Panc1 (cell line): ENCODE measurements around the gene DHRS4L2. TPM values are rescaled to one million over a fixed set of nuclear protein-coding genes. Genes with fewer than 3 reads are reported as not detected.
"Not testable (repeated sequence)": the region's sequence is repeated elsewhere in the genome, so short reads cannot be mapped to it uniquely, and the experiment has no call there.

Experiments used
- ATAC-seq: fragments of 200-7000 bp; cut with Tn5 transposase; 2 replicates; pipeline ENCODE4 v1.9.1; 2020; ENCODE audit warnings: mild to moderate bottlenecking, moderate library complexity
- BruUV-seq: library from RNA; stranded (reverse); fragments of 400-500 nt; replicated peaks from 2 replicates; lab custom pipeline; 2021; lab: Mats Ljungman, UMichigan
- CTCF ChIA-PET: fragments of 300-600 bp; sonication (Branson Sonifier 250); formaldehyde crosslinking; loops from one replicate; lab custom pipeline; 2022; ENCODE audit warnings: antibody characterized with exemption; lab: Charles Lee
- POLR2A ChIA-PET: fragments of 300-600 bp; sonication (Branson Sonifier 250); formaldehyde crosslinking; loops from one replicate; lab custom pipeline; 2022; ENCODE audit warnings: antibody characterized with exemption; lab: Charles Lee
- DNase-seq: peaks from one replicate; pipeline ENCODE4 v3.0.0-alpha.2; 2010; ENCODE audit warnings: low read depth, low spot score
- H3K27ac ChIP-seq: 2 replicates; pipeline ENCODE4 v1.5.1; 2011; ENCODE audit warnings: mild to moderate bottlenecking, low read length, inconsistent platforms
- H3K27me3 ChIP-seq: fragments of 200-500 bp; sonication (Bioruptor generic); 2 replicates; pipeline ENCODE4 v1.6.0; 2014; ENCODE audit warnings: low read length, inconsistent platforms; ENCODE audit not compliant: control insufficient read depth, insufficient read depth
- H3K36me3 ChIP-seq: fragments of 200-500 bp; sonication (Bioruptor generic); 2 replicates; pipeline ENCODE4 v1.5.1; 2014; ENCODE audit warnings: inconsistent platforms, mild to moderate bottlenecking, low read length, moderate library complexity; ENCODE audit not compliant: control insufficient read depth, insufficient read depth
- H3K4me1 ChIP-seq: 2 replicates; pipeline ENCODE4 v1.5.1; 2011; ENCODE audit warnings: inconsistent platforms, mild to moderate bottlenecking, low read length, moderate library complexity; ENCODE audit not compliant: control insufficient read depth, insufficient read depth
- H3K4me3 ChIP-seq, 2 experiments: 2 replicates each; pipeline ENCODE4 v1.5.1; 2011 to 2012; ENCODE audit warnings: low read depth in 2 of 2, low read length in 2 of 2, mild to moderate bottlenecking in 2 of 2, inconsistent platforms in 1 of 2, moderate library complexity in 1 of 2
- H3K9me3 ChIP-seq: fragments of 200-500 bp; sonication (Bioruptor generic); 2 replicates; pipeline ENCODE4 v1.5.1; 2014; ENCODE audit warnings: low read depth, mild to moderate bottlenecking, inconsistent platforms, low read length, moderate library complexity; ENCODE audit not compliant: control insufficient read depth, insufficient read depth
- in situ Hi-C: cut with HindIII; loops from 2 replicates; pipeline ENCODE4 v1.10.0; 2016; ENCODE audit warnings: low sequenced_read_pairs, low pct_unique_long_range_greater_than_20kb
- intact Hi-C: fragments of 100-400 bp; cut with micrococcal nuclease; formaldehyde crosslinking; loops from one replicate; pipeline ENCODE4 v1.10.0; 2022; ENCODE audit not compliant: unreplicated experiment
- total RNA-seq: library from RNA; stranded (reverse); gene quantifications from one replicate; pipeline ENCODE4 v1.2.1, GENCODE V29; 2021; ENCODE audit not compliant: unreplicated experiment
- TF ChIP-seq, protein P1 (sequence below): fragments of 450-650 bp; IDR thresholded peaks from 2 replicates; pipeline ENCODE4 v1.5.1; 2017; ENCODE audit warnings: mild to moderate bottlenecking

The DHRS4L2 gene
- total RNA-seq, 1 experiment from 2014 or later: 8.0 TPM

DNA sequence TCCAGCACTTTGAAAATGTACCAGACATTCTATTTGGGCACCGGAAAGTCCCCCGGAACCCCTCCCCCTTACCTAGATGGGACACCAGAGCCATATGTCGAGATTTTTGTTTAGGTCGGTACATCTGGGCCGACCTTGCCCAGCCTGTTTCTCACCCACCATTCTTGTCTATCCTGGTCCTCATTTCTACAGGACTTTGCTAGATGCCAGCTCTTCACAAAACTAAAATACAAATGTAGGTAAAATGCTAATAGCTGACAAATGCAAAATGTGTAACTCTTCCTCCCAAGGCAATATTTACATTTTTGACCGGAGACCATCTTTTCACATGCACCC lies 34.5 kb upstream of the DHRS4L2 start:
- BruUV-seq, H3K27me3 ChIP-seq, CTCF ChIA-PET, DNase-seq, H3K36me3 ChIP-seq, POLR2A ChIA-PET, H3K9me3 ChIP-seq, H3K4me1 ChIP-seq, in situ Hi-C loops: not testable (repeated sequence)
- ATAC-seq: peak; percentile 13
- intact Hi-C loops: loop anchor here (5.0 kb wide), 1 partner anchor 227 kb away; no protein-coding TSS in a partner anchor
- Histone ChIP-seq H3K27ac (peak overlapping the region; percentile 75), H3K4me3 (peak overlapping the region; percentile 68 to 69)
- TF ChIP-seq, protein P1, sequence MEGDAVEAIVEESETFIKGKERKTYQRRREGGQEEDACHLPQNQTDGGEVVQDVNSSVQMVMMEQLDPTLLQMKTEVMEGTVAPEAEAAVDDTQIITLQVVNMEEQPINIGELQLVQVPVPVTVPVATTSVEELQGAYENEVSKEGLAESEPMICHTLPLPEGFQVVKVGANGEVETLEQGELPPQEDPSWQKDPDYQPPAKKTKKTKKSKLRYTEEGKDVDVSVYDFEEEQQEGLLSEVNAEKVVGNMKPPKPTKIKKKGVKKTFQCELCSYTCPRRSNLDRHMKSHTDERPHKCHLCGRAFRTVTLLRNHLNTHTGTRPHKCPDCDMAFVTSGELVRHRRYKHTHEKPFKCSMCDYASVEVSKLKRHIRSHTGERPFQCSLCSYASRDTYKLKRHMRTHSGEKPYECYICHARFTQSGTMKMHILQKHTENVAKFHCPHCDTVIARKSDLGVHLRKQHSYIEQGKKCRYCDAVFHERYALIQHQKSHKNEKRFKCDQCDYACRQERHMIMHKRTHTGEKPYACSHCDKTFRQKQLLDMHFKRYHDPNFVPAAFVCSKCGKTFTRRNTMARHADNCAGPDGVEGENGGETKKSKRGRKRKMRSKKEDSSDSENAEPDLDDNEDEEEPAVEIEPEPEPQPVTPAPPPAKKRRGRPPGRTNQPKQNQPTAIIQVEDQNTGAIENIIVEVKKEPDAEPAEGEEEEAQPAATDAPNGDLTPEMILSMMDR: peak; percentile 65

DNA sequence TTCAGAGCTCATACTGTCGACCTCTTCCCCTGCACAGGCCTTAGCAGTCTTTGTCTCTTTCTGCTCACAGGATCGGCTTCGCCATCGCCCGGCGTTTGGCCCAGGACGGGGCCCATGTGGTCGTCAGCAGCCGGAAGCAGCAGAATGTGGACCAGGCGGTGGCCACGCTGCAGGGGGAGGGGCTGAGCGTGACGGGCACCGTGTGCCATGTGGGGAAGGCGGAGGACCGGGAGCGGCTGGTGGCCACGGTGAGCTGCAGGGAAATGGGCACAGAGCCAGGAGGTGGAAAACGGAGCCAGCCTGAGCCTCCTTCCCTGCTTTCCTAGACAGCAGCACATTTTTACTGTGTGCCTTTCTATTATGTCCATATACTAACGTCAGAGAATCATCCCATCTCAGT lies 33.8 kb upstream of the DHRS4L2 start:
- H3K4me3 ChIP-seq, CTCF ChIA-PET, in situ Hi-C loops, ATAC-seq, H3K27ac ChIP-seq, BruUV-seq, H3K4me1 ChIP-seq, H3K27me3 ChIP-seq, DNase-seq, H3K9me3 ChIP-seq, H3K36me3 ChIP-seq, POLR2A ChIA-PET: not testable (repeated sequence)
- intact Hi-C loops: loop anchor here (5.0 kb wide), 1 partner anchor 228 kb away; no protein-coding TSS in a partner anchor

DNA sequence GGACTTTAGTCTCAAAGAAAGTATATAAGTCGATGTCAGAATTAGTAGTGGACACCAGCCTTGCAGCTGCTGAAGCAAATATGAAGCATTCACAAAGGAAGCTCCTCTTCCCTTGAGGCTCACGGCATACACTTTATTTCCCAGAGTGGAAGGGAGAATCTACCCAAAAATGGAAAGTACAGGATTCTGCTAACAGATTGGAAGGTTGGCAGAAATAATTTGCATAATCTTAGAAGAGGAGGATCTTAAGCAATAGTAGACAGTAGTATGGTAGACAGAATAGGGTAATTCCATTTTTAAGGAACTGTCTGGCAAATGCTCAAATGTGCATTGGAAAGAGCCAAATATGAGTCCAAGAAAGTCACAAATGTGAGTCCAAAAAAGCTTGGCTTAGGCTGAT lies 32.9 kb upstream of the DHRS4L2 start:
- in situ Hi-C loops, H3K9me3 ChIP-seq, H3K36me3 ChIP-seq, CTCF ChIA-PET, ATAC-seq, H3K27ac ChIP-seq, H3K4me1 ChIP-seq, H3K27me3 ChIP-seq, BruUV-seq, intact Hi-C loops, POLR2A ChIA-PET, H3K4me3 ChIP-seq, DNase-seq: not testable (repeated sequence)

DNA sequence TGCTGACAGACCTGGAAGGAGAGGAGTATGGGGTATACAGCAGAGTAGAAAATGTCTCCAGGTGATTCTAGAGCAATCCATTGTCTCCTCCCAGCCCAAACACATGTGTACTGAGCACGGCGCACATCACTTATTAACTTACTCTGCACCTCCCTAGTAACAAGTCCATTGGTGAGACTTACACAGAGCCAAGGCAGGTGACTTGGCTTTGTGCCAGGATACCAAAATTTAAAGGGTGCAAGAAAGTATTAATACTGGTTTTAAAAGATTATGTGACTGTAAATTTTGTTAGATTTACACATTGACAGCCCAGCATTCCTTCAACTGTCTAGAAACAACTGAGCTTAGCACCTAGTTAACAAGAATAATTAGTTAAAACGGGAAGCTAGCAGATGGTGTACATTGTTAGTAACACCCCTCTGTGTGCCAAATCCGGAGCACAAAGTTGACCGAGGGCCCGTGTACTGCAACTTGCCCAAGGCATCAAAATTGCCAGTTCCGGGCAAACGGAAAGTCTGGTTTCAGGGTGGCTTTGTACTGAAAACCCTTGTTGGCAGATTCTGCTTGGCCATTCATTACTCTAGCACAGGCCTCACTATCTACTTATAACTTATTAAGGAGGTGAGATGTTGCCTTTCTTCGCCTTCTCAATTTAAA lies 30.7 kb upstream of the DHRS4L2 start:
- H3K27me3 ChIP-seq, intact Hi-C loops, H3K4me3 ChIP-seq, ATAC-seq, POLR2A ChIA-PET, H3K9me3 ChIP-seq, DNase-seq, H3K36me3 ChIP-seq, H3K4me1 ChIP-seq, CTCF ChIA-PET, BruUV-seq, in situ Hi-C loops, H3K27ac ChIP-seq: not testable (repeated sequence)

DNA sequence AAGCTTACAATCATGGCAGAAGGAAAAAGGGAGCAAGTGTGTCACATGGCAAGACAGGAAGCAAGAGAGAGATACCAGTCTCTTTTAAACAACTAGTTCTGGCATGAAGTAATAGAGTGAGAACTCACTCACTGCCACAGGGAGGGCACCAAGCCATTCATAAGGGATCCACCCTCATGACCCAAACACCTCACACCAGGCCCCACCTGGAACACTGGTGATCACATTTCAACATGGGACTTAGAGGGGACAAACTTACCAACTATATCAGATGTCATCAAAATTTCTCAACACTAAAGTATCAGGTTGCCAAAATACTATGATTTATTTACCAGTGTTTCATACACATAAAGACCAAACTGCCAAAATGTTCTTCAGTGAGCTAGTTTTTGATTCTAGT lies 27.8 kb upstream of the DHRS4L2 start:
- H3K27ac ChIP-seq, H3K4me1 ChIP-seq, H3K9me3 ChIP-seq, DNase-seq, H3K27me3 ChIP-seq, ATAC-seq, in situ Hi-C loops, BruUV-seq, H3K4me3 ChIP-seq, POLR2A ChIA-PET, H3K36me3 ChIP-seq, intact Hi-C loops, CTCF ChIA-PET: not testable (repeated sequence)

DNA sequence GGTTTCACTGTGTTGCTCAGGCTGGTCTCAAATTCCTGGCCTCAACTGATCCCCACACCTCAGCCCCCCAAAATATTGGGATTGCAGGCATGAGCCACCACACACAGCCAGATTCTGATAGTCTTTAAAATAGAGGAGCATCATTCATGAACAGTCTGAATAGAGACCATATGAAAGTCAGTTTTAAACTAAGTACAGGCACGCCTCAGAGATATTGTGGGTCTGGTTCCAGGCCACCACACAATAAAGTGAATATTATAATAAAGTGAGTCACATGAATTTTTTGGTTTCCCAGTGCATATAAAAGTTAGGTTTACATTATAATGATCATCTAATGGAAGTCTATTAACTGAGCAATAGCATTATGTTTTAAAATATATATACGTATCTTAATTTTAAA lies 27.0 kb upstream of the DHRS4L2 start:
- H3K4me1 ChIP-seq, ATAC-seq, H3K9me3 ChIP-seq, POLR2A ChIA-PET, BruUV-seq, H3K27ac ChIP-seq, intact Hi-C loops, CTCF ChIA-PET, DNase-seq, H3K4me3 ChIP-seq, H3K36me3 ChIP-seq, H3K27me3 ChIP-seq, in situ Hi-C loops: not testable (repeated sequence)

DNA sequence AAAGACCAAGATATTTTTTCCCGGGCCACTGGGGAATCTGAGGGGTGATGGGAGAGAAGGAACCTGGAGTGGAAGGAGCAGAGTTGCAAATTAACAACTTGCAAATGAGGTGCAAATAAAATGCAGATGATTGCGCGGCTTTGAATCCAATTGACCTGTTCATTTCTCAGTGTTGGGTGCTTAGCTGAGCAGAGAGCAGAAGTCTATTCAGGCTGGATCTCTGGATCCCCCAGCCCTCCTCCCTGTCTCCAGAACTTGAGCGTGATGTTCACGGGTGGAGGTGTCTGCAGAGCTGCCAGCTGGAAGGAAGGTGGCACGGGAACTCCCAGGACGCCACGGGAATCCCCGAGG lies 19.6 kb upstream of the DHRS4L2 start:
- POLR2A ChIA-PET, BruUV-seq, H3K27me3 ChIP-seq, DNase-seq, intact Hi-C loops, H3K4me1 ChIP-seq, H3K36me3 ChIP-seq, ATAC-seq, in situ Hi-C loops, CTCF ChIA-PET, H3K27ac ChIP-seq, H3K4me3 ChIP-seq, H3K9me3 ChIP-seq: not testable (repeated sequence)
